HL-60 (cell line): ENCODE data around the gene U2AF1L4.

Experiments used
- DNase-seq, 2 experiments: peaks; one replicate each; pipeline ENCODE4 v3.0.0-alpha.2; 2010 to 2020; ENCODE audit warnings: low read depth in 1 of 2, low spot score in 1 of 2
- H3K27ac ChIP-seq: fragments of 250-450 bp; sonication (Bioruptor Pico); replicated peaks from 2 replicates; pipeline ENCODE4 v1.5.1; 2020; ENCODE audit warnings: mild to moderate bottlenecking, moderate library complexity
- H3K27me3 ChIP-seq: fragments of 250-450 bp; sonication (Bioruptor Pico); 2 replicates; pipeline ENCODE4 v1.5.1; 2021; ENCODE audit warnings: mild to moderate bottlenecking, moderate library complexity; ENCODE audit not compliant: insufficient read depth, poor library complexity, severe bottlenecking
- H3K4me3 ChIP-seq: replicated peaks from 2 replicates; pipeline ENCODE4 v1.5.1; 2011; ENCODE audit warnings: mild to moderate bottlenecking, control low read depth, low read length; ENCODE audit not compliant: insufficient read depth
- CTCF ChIP-seq: IDR thresholded peaks from one replicate; pipeline ENCODE4 v1.5.1; 2011; ENCODE audit warnings: low read length, control low read depth, inconsistent platforms; ENCODE audit not compliant: insufficient read depth
- GABPA ChIP-seq: IDR thresholded peaks from 2 replicates; pipeline ENCODE4 v1.6.1; 2012; ENCODE audit warnings: low read depth
- POLR2AphosphoS5 ChIP-seq: IDR thresholded peaks from 2 replicates; pipeline ENCODE4 v1.6.1; 2012; ENCODE audit warnings: low read depth
- REST ChIP-seq: IDR thresholded peaks from 2 replicates; pipeline ENCODE4 v1.6.1; 2012; ENCODE audit warnings: low read depth; ENCODE audit not compliant: insufficient replicate concordance
- SPI1 ChIP-seq: IDR thresholded peaks from 2 replicates; pipeline ENCODE4 v1.6.1; 2012; ENCODE audit warnings: low read depth, mild to moderate bottlenecking, borderline replicate concordance

U2AF1L4 gene

GRCh38 chr19:35708391-35708790 lies 36.8 kb downstream of the U2AF1L4 start:
- Histone ChIP-seq H3K27ac (no peak overlapping the region), H3K27me3 (no peaks in the 10 kb centered on the region), H3K4me3 (no peak overlapping the region)
- DNase-seq, result no peak
- TF ChIP-seq POLR2AphosphoS5 (no peak), SPI1 (no peak), CTCF (no peak), GABPA (no peak), REST (no peak)

GRCh38 chr19:35704218-35704617 lies 41.0 kb downstream of the U2AF1L4 start, which contains the start of gene ZBTB32:
TSS of gene ZBTB32 (plus strand) at chr19:35704558. CDS start at chr19:35714627, 10,069 bp downstream.
- no peaks in the 10 kb centered on the region for H3K27me3 ChIP-seq
- no peak within 1 kb of the TSS for H3K4me3 ChIP-seq
- TF ChIP-seq REST, result peak; percentile 90
- no peak for TF ChIP-seq GABPA
- DNase-seq, result no peak
- H3K27ac ChIP-seq, result no peak within 1 kb of the TSS

GRCh38 chr19:35703343-35703742 lies 41.9 kb downstream of the U2AF1L4 start:
- Histone ChIP-seq H3K27me3 (no peaks in the 10 kb centered on the region), H3K27ac (no peak overlapping the region), H3K4me3 (no peak overlapping the region)
- no peak for TF ChIP-seq REST
- TF ChIP-seq POLR2AphosphoS5, result no peak
- no peak for TF ChIP-seq CTCF
- TF ChIP-seq GABPA, result no peak
- TF ChIP-seq SPI1, result no peak
- no peak for DNase-seq
